Suprapubic skin (tissue), 4 donors: Measurements from ENCODE around the gene DGCR2. TPM values are rescaled to one million over a fixed set of nuclear protein-coding genes. Genes with fewer than 3 reads are reported as not detected.

Source experiments
- DNase-seq, 2 donors: peaks; one replicate each; pipeline ENCODE4 v3.0.0-alpha.2; 2019; ENCODE audit warnings: low spot score in 2 of 2
- H3K27ac ChIP-seq: fragments of 200-600 bp; sonication (generic); one replicate; pipeline ENCODE4 v1.5.1; 2019
- H3K27me3 ChIP-seq: fragments of 200-600 bp; sonication (generic); one replicate; pipeline ENCODE4 v1.5.1; 2019
- H3K36me3 ChIP-seq: fragments of 200-600 bp; sonication (generic); one replicate; pipeline ENCODE4 v1.5.1; 2019
- H3K4me1 ChIP-seq: fragments of 200-600 bp; sonication (generic); one replicate; pipeline ENCODE4 v1.5.1; 2019
- H3K4me3 ChIP-seq: fragments of 200-600 bp; sonication (generic); one replicate; pipeline ENCODE4 v1.5.1; 2019; ENCODE audit warnings: mild to moderate bottlenecking
- H3K9me3 ChIP-seq: fragments of 200-600 bp; sonication (generic); one replicate; pipeline ENCODE4 v1.5.1; 2019
- EP300 ChIP-seq: sonication (generic); formaldehyde crosslinking; IDR thresholded peaks from one replicate; pipeline ENCODE4 v1.6.1; 2017; ENCODE audit warnings: antibody characterized with exemption
- POLR2A ChIP-seq, 2 donors: fragments of 450-650 bp; IDR thresholded peaks; one replicate each; pipeline ENCODE4 v1.6.1; 2017; ENCODE audit warnings: antibody characterized with exemption in 2 of 2, mild to moderate bottlenecking in 2 of 2, moderate library complexity in 2 of 2
- POLR2AphosphoS5 ChIP-seq, 3 donors: sonication (generic); formaldehyde crosslinking; IDR thresholded peaks; one replicate each; pipeline ENCODE4 v1.6.1; 2017; ENCODE audit warnings: antibody characterized with exemption in 3 of 3
- WGBS: methylation state at CpG from one replicate; pipeline ENCODE4 v1.1.5; 2018; 5-methylcytosine and 5-hydroxymethylcytosine counted together
- total RNA-seq, 4 donors: library from RNA; depleted of rRNA; stranded (reverse); fragments of >200 nt; gene quantifications; one replicate each; pipeline ENCODE4 v1.1.0, GENCODE V29; 2016
- TF ChIP-seq, protein P1 (sequence below), 2 donors: fragments of 200-600 bp in 1 of 2; fragments of 450-650 bp in 1 of 2; sonication (generic) in 1 of 2; IDR thresholded peaks; one replicate each; pipeline ENCODE4 v1.5.1; 2016 to 2019; ENCODE audit warnings: antibody characterized with exemption in 2 of 2, mild to moderate bottlenecking in 1 of 2, moderate library complexity in 1 of 2

The DGCR2 gene
- total RNA-seq, 4 donors from 2014 or later: 115 to 172 (median 130) TPM

DNA sequence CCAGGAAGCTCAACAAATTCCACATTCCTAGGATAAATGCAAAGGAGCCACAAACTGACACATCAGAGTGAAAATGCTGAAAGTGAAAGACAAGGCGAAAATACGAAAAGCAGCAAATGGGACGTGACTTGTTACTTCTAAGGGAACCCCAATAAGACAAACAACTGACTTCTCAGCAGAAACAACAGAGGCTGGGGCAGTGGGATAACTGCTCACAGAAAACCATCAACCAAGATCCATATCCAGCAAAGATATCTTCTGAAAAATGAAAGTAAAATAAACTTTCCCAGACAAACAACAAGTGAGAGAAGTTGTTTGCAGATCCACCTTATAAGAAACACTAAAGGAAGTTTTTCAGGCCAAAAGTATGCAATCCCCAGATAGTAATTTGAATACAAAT is 72.1 kb downstream of the DGCR2 start:
- H3K27me3 ChIP-seq: no peaks in the 10 kb centered on the region
- no peak for TF ChIP-seq POLR2AphosphoS5 (IDR thresholded peaks at IDR 0.05)
- 87% methylated on average over 3 of the region's 3 CpGs for WGBS
- no peak for DNase-seq
- no peak overlapping the region for H3K4me3 ChIP-seq
- no peaks in the 10 kb centered on the region for H3K4me1 ChIP-seq
- no peak overlapping the region for H3K27ac ChIP-seq
- H3K9me3 ChIP-seq: no peaks in the 10 kb centered on the region
- H3K36me3 ChIP-seq: peaks cover 76% of the 10 kb centered on the region

DNA sequence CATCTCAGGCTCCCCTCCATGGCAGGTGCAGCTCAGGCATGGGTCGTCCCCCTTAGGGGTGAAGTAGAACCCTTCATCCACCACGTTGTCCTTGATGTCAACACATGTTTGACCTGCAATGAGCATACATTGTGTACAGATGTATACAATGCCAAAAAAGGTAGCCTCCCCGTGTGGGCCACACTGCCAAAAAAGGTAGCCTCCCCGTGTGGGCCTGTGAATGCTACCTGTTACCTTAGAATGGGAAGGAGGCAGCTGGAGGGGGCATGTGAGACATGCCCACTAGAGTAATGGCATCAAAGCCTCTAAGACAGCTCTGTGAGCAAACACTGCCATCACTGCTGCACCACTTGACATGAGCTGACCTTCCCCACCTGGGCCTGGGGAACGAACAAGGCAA is 73.7 kb downstream of the DGCR2 start:
- 83% methylated on average over 3 of the region's 5 CpGs for WGBS
- Histone ChIP-seq H3K9me3 (no peaks in the 10 kb centered on the region), H3K4me3 (no peak overlapping the region), H3K4me1 (no peaks in the 10 kb centered on the region), H3K27ac (no peak overlapping the region), H3K36me3 (peaks cover 87% of the 10 kb centered on the region), H3K27me3 (no peaks in the 10 kb centered on the region)
- no peak for TF ChIP-seq POLR2AphosphoS5 (IDR thresholded peaks at IDR 0.05)
- no peak for TF ChIP-seq POLR2A (IDR thresholded peaks at IDR 0.05)
- no peak for TF ChIP-seq EP300
- TF ChIP-seq, protein P1, sequence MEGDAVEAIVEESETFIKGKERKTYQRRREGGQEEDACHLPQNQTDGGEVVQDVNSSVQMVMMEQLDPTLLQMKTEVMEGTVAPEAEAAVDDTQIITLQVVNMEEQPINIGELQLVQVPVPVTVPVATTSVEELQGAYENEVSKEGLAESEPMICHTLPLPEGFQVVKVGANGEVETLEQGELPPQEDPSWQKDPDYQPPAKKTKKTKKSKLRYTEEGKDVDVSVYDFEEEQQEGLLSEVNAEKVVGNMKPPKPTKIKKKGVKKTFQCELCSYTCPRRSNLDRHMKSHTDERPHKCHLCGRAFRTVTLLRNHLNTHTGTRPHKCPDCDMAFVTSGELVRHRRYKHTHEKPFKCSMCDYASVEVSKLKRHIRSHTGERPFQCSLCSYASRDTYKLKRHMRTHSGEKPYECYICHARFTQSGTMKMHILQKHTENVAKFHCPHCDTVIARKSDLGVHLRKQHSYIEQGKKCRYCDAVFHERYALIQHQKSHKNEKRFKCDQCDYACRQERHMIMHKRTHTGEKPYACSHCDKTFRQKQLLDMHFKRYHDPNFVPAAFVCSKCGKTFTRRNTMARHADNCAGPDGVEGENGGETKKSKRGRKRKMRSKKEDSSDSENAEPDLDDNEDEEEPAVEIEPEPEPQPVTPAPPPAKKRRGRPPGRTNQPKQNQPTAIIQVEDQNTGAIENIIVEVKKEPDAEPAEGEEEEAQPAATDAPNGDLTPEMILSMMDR (IDR thresholded peaks at IDR 0.05): no peak
- no peak for DNase-seq

GRCh38 chr22:19047993-19048392 is 74.2 kb downstream of the DGCR2 start:
- H3K36me3 ChIP-seq: peaks cover 89% of the 10 kb centered on the region
- WGBS: 96% methylated on average over 11 of the region's 11 CpGs
- no peaks in the 10 kb centered on the region for H3K27me3 ChIP-seq

DNA sequence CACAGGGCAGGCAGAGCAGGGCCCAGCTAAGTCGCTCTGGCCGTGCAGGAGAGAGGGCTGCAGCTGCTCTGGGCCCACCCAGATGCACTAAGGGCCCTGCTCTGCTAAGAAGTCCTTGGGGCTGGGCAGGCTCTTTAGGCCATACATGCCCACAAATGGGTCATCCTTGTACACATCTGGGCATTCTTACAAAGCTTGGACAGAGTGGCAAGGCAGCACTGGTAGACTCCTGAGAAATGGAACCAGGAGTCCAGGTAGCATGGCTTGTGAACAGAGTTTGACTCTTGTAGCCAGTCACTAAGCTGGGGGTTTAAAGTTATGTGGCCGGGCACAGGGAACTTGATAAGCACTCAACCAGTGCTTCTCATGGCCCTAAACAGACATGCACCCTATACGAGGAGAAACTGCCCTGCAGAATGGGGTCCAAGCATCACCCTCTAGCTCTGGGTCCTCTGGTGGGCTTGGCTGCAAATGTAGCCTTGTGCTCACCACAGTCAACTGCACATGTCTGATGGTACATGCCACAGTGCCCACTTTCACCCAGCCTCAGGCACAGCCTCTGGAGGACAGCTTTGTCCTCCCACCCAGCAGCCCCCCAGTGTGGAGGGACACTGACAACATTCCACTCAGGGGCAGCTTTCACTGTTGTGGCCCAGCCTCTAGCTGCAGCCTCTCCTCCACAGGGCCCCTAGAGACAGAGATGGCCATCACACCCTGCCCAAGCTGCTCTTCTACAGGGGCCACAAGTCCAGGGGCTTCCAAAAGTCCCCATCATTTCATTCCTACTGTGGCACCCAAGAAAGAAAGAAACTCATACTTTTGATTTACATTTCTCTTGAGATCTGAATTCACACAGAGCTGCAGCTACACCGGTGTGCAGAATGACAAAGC is 75.2 kb downstream of the DGCR2 start:
- Histone ChIP-seq H3K4me1 (no peaks in the 10 kb centered on the region), H3K27me3 (no peaks in the 10 kb centered on the region), H3K27ac (no peak overlapping the region), H3K9me3 (no peaks in the 10 kb centered on the region), H3K36me3 (peaks cover 89% of the 10 kb centered on the region), H3K4me3 (no peak overlapping the region)
- 98% methylated on average over 3 of the region's 5 CpGs for WGBS
- TF ChIP-seq POLR2AphosphoS5 (IDR thresholded peaks at IDR 0.05) (no peak), POLR2A (IDR thresholded peaks at IDR 0.05) (no peak), EP300 (no peak)
- TF ChIP-seq, protein P1 (IDR thresholded peaks at IDR 0.05): no peak
- DNase-seq: peak in 1 of 2 donors; percentile 25

More at GRCh38 chr22:19047993-19048392, 74.2 kb downstream of the DGCR2 start:
- TF ChIP-seq POLR2A (IDR thresholded peaks at IDR 0.05) (no peak), POLR2AphosphoS5 (IDR thresholded peaks at IDR 0.05) (no peak)
- DNase-seq: peak in 1 of 2 donors; percentile 32
- H3K4me3 ChIP-seq: no peak overlapping the region
- no peak overlapping the region for H3K27ac ChIP-seq
- no peaks in the 10 kb centered on the region for H3K4me1 ChIP-seq
- H3K9me3 ChIP-seq: no peaks in the 10 kb centered on the region

GRCh38 chr22:19046287-19046686 is 75.9 kb downstream of the DGCR2 start:
- Histone ChIP-seq H3K27me3 (no peaks in the 10 kb centered on the region), H3K4me1 (no peaks in the 10 kb centered on the region), H3K36me3 (peaks cover 89% of the 10 kb centered on the region), H3K27ac (no peak overlapping the region), H3K9me3 (no peaks in the 10 kb centered on the region), H3K4me3 (no peak overlapping the region)
- WGBS: 93% methylated on average over 2 of the region's 2 CpGs
- no peak for DNase-seq
- TF ChIP-seq POLR2A (IDR thresholded peaks at IDR 0.05): no peak
- TF ChIP-seq EP300: no peak
- TF ChIP-seq POLR2AphosphoS5 (IDR thresholded peaks at IDR 0.05): no peak
- TF ChIP-seq, protein P1 (IDR thresholded peaks at IDR 0.05): no peak

DNA sequence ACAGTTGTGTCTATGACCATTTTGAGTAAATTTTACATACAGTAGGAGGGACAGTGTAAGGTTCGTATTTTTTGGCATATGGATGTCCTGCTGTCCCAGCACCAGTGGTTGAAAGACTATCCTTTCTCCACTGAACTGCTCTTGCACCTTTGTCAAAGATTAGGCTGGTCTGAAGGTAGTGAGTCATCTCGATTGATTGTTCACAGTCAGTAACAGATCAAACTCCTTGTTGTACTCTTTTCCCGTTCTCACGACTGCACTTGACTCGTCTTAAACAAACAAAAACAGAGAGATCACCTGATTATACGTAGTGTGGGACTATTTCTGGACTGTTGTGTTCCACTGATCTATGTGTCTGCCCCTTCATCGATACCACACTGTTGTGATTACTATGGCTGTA is 77.1 kb downstream of the DGCR2 start:
- no peak overlapping the region for H3K4me3 ChIP-seq
- peaks cover 97% of the 10 kb centered on the region for H3K36me3 ChIP-seq
- no peaks in the 10 kb centered on the region for H3K9me3 ChIP-seq
- no peaks in the 10 kb centered on the region for H3K4me1 ChIP-seq
- TF ChIP-seq, protein P1 (IDR thresholded peaks at IDR 0.05): no peak
- TF ChIP-seq POLR2A (IDR thresholded peaks at IDR 0.05) (no peak), EP300 (no peak), POLR2AphosphoS5 (IDR thresholded peaks at IDR 0.05) (no peak)
- no peaks in the 10 kb centered on the region for H3K27me3 ChIP-seq
- 92% methylated on average over 7 of the region's 7 CpGs for WGBS
- H3K27ac ChIP-seq: no peak overlapping the region
- DNase-seq: no peak
